DLD1 (cell line): ENCODE results near the gene NELFCD.
"Not testable (repeated sequence)": the region's sequence is repeated elsewhere in the genome, so short reads cannot be mapped to it uniquely, and the experiment has no call there.

Experiments
- in situ Hi-C: cut with HindIII; loops from 2 replicates; pipeline ENCODE4 v1.10.0; 2017; ENCODE audit warnings: low sequenced_read_pairs

NELFCD gene

GRCh38 chr20:58980711-58981627, at the start of gene NELFCD:
NELFCD (plus strand) TSS chr20:58981256; CDS start chr20:58981310, 54 bp downstream.
- in situ Hi-C loops, result no loop called here

GRCh38 chr20:58932170-58932569, 48.9 kb upstream of the NELFCD start:
- in situ Hi-C loops, result no loop called here

GRCh38 chr20:58938078-58938477, 43.0 kb upstream of the NELFCD start:
- in situ Hi-C loops, result no loop called here

- in situ Hi-C loops, result no loop called here
These were observed 42.5 kb upstream of the NELFCD start for GRCh38 chr20:58938541-58938940.

GRCh38 chr20:58941471-58941870, 39.6 kb upstream of the NELFCD start:
- in situ Hi-C loops, result loop anchor here (5.0 kb wide), 1 partner anchor 66 kb away; the partner anchor contains the start of gene CTSZ

- in situ Hi-C loops, result loop anchor here (5.0 kb wide), 1 partner anchor 65 kb away; the partner anchor contains the start of gene CTSZ
These were observed 38.5 kb upstream of the NELFCD start for GRCh38 chr20:58942549-58942948.

- in situ Hi-C loops, result loop anchor here (5.0 kb wide), 1 partner anchor 63 kb away; the partner anchor contains the start of gene CTSZ
These were observed 36.4 kb upstream of the NELFCD start for GRCh38 chr20:58944610-58945009.

- in situ Hi-C loops, result no loop called here
These were observed 35.0 kb upstream of the NELFCD start for GRCh38 chr20:58945965-58946631.

GRCh38 chr20:58947797-58948388, 33.2 kb upstream of the NELFCD start:
- in situ Hi-C loops, result not testable (repeated sequence)

GRCh38 chr20:58950603-58951002, 30.5 kb upstream of the NELFCD start:
- in situ Hi-C loops, result no loop called here

- in situ Hi-C loops, result no loop called here
These were observed 28.0 kb upstream of the NELFCD start for GRCh38 chr20:58953050-58953449.

GRCh38 chr20:58956078-58956477, 25.0 kb upstream of the NELFCD start:
- in situ Hi-C loops, result no loop called here

GRCh38 chr20:58959652-58960051, 21.4 kb upstream of the NELFCD start:
- in situ Hi-C loops, result no loop called here

- in situ Hi-C loops, result no loop called here
These were observed 17.9 kb upstream of the NELFCD start for GRCh38 chr20:58963060-58963584.

- in situ Hi-C loops, result not testable (repeated sequence)
These were observed 17.1 kb upstream of the NELFCD start for GRCh38 chr20:58963922-58964321.

GRCh38 chr20:58965270-58966064, 15.6 kb upstream of the NELFCD start:
- in situ Hi-C loops, result no loop called here

- in situ Hi-C loops, result no loop called here
These were observed 13.2 kb upstream of the NELFCD start for GRCh38 chr20:58967652-58968429.

GRCh38 chr20:58969439-58969838, 11.6 kb upstream of the NELFCD start:
- in situ Hi-C loops, result no loop called here

- in situ Hi-C loops, result loop anchor here (5.0 kb wide), 1 partner anchor 72 kb away; the partner anchor contains the start of gene PRELID3B
These were observed 10.9 kb upstream of the NELFCD start for GRCh38 chr20:58970146-58970545.
